ENCODE results near the gene TTC39B. TPM values are rescaled to one million over a fixed set of nuclear protein-coding genes. Genes with fewer than 3 reads are reported as not detected.

TTC39B gene
- total RNA-seq, 6 experiments from 2014 or later, result 4.6 to 6.1 (median 5.8) TPM

GRCh38 chr9:15286161-15286821 is 20.7 kb downstream of the TTC39B start:
- H3K27me3 Mint-ChIP-seq (ENCODE audit: insufficient read depth), result peaks cover 3% of the 10 kb centered on the region; the same call in 1 of the 2 replicates
- no peak for DNase-seq
- H3K9me3 Mint-ChIP-seq, result no peaks in the 10 kb centered on the region
- H3K36me3 Mint-ChIP-seq (ENCODE audit: low read depth), result no peaks in the 10 kb centered on the region
- no peaks in the 10 kb centered on the region; the same call in 1 of the 2 replicates for H3K4me1 Mint-ChIP-seq (ENCODE audit: low read depth)
- no peak overlapping the region for H3K4me3 Mint-ChIP-seq
- no peak overlapping the region for H3K27ac Mint-ChIP-seq
- TF ChIP-seq CTCF (IDR thresholded peaks at IDR 0.05), result no peak

GRCh38 chr9:15282567-15283285 is 24.3 kb downstream of the TTC39B start:
- TF ChIP-seq CTCF (IDR thresholded peaks at IDR 0.05), result no peak
- H3K27me3 Mint-ChIP-seq (ENCODE audit: insufficient read depth), result no peaks in the 10 kb centered on the region
- H3K4me1 Mint-ChIP-seq (ENCODE audit: low read depth), result no peaks in the 10 kb centered on the region
- no peaks in the 10 kb centered on the region for H3K9me3 Mint-ChIP-seq
- no peak overlapping the region for H3K27ac Mint-ChIP-seq
- no peak overlapping the region for H3K4me3 Mint-ChIP-seq
- no peaks in the 10 kb centered on the region for H3K36me3 Mint-ChIP-seq (ENCODE audit: low read depth)
- DNase-seq, result no peak

- Mint-ChIP-seq H3K36me3 (ENCODE audit: low read depth) (no peaks in the 10 kb centered on the region), H3K4me3 (no peak overlapping the region), H3K27ac (no peak overlapping the region), H3K9me3 (no peaks in the 10 kb centered on the region), H3K4me1 (ENCODE audit: low read depth) (no peaks in the 10 kb centered on the region), H3K27me3 (ENCODE audit: insufficient read depth) (peaks cover 2% of the 10 kb centered on the region; the same call in 1 of the 2 replicates)
- no peak for TF ChIP-seq CTCF (IDR thresholded peaks at IDR 0.05)
- DNase-seq, result no peak
These were observed 26.4 kb downstream of the TTC39B start for GRCh38 chr9:15280647-15281046.

GRCh38 chr9:15278839-15279238 is 28.2 kb downstream of the TTC39B start:
- Mint-ChIP-seq H3K4me3 (no peak overlapping the region), H3K9me3 (no peaks in the 10 kb centered on the region), H3K4me1 (ENCODE audit: low read depth) (no peaks in the 10 kb centered on the region), H3K27ac (no peak overlapping the region), H3K36me3 (ENCODE audit: low read depth) (no peaks in the 10 kb centered on the region), H3K27me3 (ENCODE audit: insufficient read depth) (peaks cover 2% of the 10 kb centered on the region)
- TF ChIP-seq CTCF (IDR thresholded peaks at IDR 0.05), result no peak
- DNase-seq, result no peak

- Mint-ChIP-seq H3K9me3 (no peaks in the 10 kb centered on the region), H3K27ac (no peak overlapping the region), H3K4me1 (ENCODE audit: low read depth) (0 out of 2 replicates have a peak, but pooled peaks cover 4% of the 10 kb centered on the region), H3K27me3 (ENCODE audit: insufficient read depth) (peaks cover 2% of the 10 kb centered on the region), H3K4me3 (no peak overlapping the region), H3K36me3 (ENCODE audit: low read depth) (no peaks in the 10 kb centered on the region)
- peak; percentile 14; the same call in 1 of the 2 replicates for TF ChIP-seq CTCF (IDR thresholded peaks at IDR 0.05)
- no peak for DNase-seq
These were observed 28.8 kb downstream of the TTC39B start for GRCh38 chr9:15278091-15278687.

Measured in HFFc6 (cell line).